ENCODE measurements around the gene KRT74.

Gene KRT74

GRCh38 chr12:52524898-52525591 lies 48.6 kb downstream of the KRT74 start:
- Histone ChIP-seq H3K9ac (ENCODE audit: low read depth, low read length) (no peak overlapping the region), H3K4me1 (ENCODE audit: insufficient read depth, low read length) (no peaks in the 10 kb centered on the region)

GRCh38 chr12:52524241-52524897 lies 49.3 kb downstream of the KRT74 start:
- H3K4me2 ChIP-seq (ENCODE audit: insufficient read depth, low read length) = no peak overlapping the region
- H3K27me3 ChIP-seq (ENCODE audit: insufficient read depth, low read length, poor library complexity) = peaks cover 7% of the 10 kb centered on the region
- no peaks in the 10 kb centered on the region for H3K79me2 ChIP-seq (ENCODE audit: insufficient read depth, low read length)
- no peak overlapping the region for H3K4me3 ChIP-seq (ENCODE audit: low read depth in 1 of 2, low read length in 2 of 2)
- no peak overlapping the region for H3K9ac ChIP-seq (ENCODE audit: low read depth, low read length)
- no peaks in the 10 kb centered on the region for H3K4me1 ChIP-seq (ENCODE audit: insufficient read depth, low read length)
- H3K36me3 ChIP-seq (ENCODE audit: insufficient read depth, low read length) = no peaks in the 10 kb centered on the region
- no peak overlapping the region for H3K27ac ChIP-seq (ENCODE audit: low read length)
- TF ChIP-seq EZH2 (IDR thresholded peaks at IDR 0.05; ENCODE audit: borderline replicate concordance, low read depth, low read length, severe bottlenecking) (no peak), CTCF (IDR thresholded peaks at IDR 0.05; ENCODE audit: borderline replicate concordance, extremely low read depth, low read length, poor library complexity, severe bottlenecking) (no peak)
- H4K20me1 ChIP-seq (ENCODE audit: insufficient read depth, low read length) = no peaks in the 10 kb centered on the region; the same call in 1 of the 2 replicates
- no peak overlapping the region for H2AFZ ChIP-seq (ENCODE audit: low read depth, low read length)
- DNase-seq (no peak), ATAC-seq (ENCODE audit: insufficient read depth, low read depth) (no peak)
- H3K9me3 ChIP-seq (ENCODE audit: insufficient read depth, low read length, severe bottlenecking) = no peaks in the 10 kb centered on the region

More at GRCh38 chr12:52524898-52525591, 48.6 kb downstream of the KRT74 start:
- Histone ChIP-seq H3K9me3 (ENCODE audit: insufficient read depth, low read length, severe bottlenecking) (no peaks in the 10 kb centered on the region), H3K4me2 (ENCODE audit: insufficient read depth, low read length) (no peak overlapping the region), H2AFZ (ENCODE audit: low read depth, low read length) (no peak overlapping the region), H3K27ac (ENCODE audit: low read length) (no peak overlapping the region), H3K4me3 (ENCODE audit: low read depth in 1 of 2, low read length in 2 of 2) (no peak overlapping the region), H3K79me2 (ENCODE audit: insufficient read depth, low read length) (no peaks in the 10 kb centered on the region), H3K36me3 (ENCODE audit: insufficient read depth, low read length) (no peaks in the 10 kb centered on the region), H4K20me1 (ENCODE audit: insufficient read depth, low read length) (no peaks in the 10 kb centered on the region; the same call in 1 of the 2 replicates), H3K27me3 (ENCODE audit: insufficient read depth, low read length, poor library complexity) (peaks cover 4% of the 10 kb centered on the region)
- DNase-seq = no peak
- no peak for TF ChIP-seq CTCF (IDR thresholded peaks at IDR 0.05; ENCODE audit: borderline replicate concordance, extremely low read depth, low read length, poor library complexity, severe bottlenecking)
- no peak for TF ChIP-seq EZH2 (IDR thresholded peaks at IDR 0.05; ENCODE audit: borderline replicate concordance, low read depth, low read length, severe bottlenecking)
- ATAC-seq (ENCODE audit: insufficient read depth, low read depth) = no peak

GRCh38 chr12:52523824-52524223 lies 49.8 kb downstream of the KRT74 start:
- Histone ChIP-seq H3K4me1 (ENCODE audit: insufficient read depth, low read length) (no peaks in the 10 kb centered on the region), H3K36me3 (ENCODE audit: insufficient read depth, low read length) (no peaks in the 10 kb centered on the region), H3K9me3 (ENCODE audit: insufficient read depth, low read length, severe bottlenecking) (no peaks in the 10 kb centered on the region), H3K27me3 (ENCODE audit: insufficient read depth, low read length, poor library complexity) (peaks cover 10% of the 10 kb centered on the region), H3K9ac (ENCODE audit: low read depth, low read length) (no peak overlapping the region), H3K4me2 (ENCODE audit: insufficient read depth, low read length) (no peak overlapping the region), H2AFZ (ENCODE audit: low read depth, low read length) (no peak overlapping the region), H4K20me1 (ENCODE audit: insufficient read depth, low read length) (no peaks in the 10 kb centered on the region; the same call in 1 of the 2 replicates), H3K4me3 (ENCODE audit: low read depth in 1 of 2, low read length in 2 of 2) (no peak overlapping the region), H3K27ac (ENCODE audit: low read length) (no peak overlapping the region), H3K79me2 (ENCODE audit: insufficient read depth, low read length) (no peaks in the 10 kb centered on the region)
- TF ChIP-seq EZH2 (IDR thresholded peaks at IDR 0.05; ENCODE audit: borderline replicate concordance, low read depth, low read length, severe bottlenecking) (no peak), CTCF (IDR thresholded peaks at IDR 0.05; ENCODE audit: borderline replicate concordance, extremely low read depth, low read length, poor library complexity, severe bottlenecking) (no peak)
- no peak for DNase-seq
- no peak for ATAC-seq (ENCODE audit: insufficient read depth, low read depth)
